ENCODE results near the gene OR6N2. TPM values are rescaled to one million over a fixed set of nuclear protein-coding genes. Genes with fewer than 3 reads are reported as not detected.

OR6N2 gene
- not detected for polyA plus RNA-seq (2013, experiment 1 of 4)
- polyA plus RNA-seq (2013, experiment 2 of 4) = not detected
- not detected for polyA plus RNA-seq (2013, experiment 3 of 4)
- polyA plus RNA-seq (2013, experiment 4 of 4) = not detected

DNA sequence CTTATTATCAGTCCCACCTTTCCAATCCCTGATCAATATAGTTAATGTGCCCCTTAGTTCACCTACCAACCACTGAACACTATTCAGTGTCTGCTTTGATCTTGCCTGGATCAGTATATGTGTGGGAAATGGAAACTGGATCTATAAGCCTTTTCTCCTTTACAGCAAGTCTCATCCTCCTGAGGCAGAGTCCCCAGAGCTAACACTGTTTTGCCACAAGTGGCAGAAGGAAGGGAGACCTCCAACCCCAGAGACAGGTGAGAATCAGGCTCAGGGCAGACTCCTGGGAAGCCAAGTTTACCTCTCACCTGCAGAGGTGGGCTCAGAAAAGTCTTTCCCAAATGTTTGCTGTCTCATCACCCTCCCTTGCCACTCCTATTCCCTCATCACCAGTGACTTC is at the start of gene OR6N2:
Gene OR6N2 (minus strand): TSS at position 101 of the 400 bp plus-strand sequence. CDS start 3,569 bp downstream, outside the sequence.
- Histone ChIP-seq H3K27me3 (ENCODE audit: control insufficient read depth, insufficient read depth, low read length, poor library complexity, severe bottlenecking) (no peaks in the 10 kb centered on the region), H3K4me3 (ENCODE audit: insufficient read depth, low read depth, low read length) (no peak within 1 kb of the TSS), H3K36me3 (ENCODE audit: control insufficient read depth, insufficient read depth, low read length) (no peaks in the 10 kb centered on the region), H3K9me3 (ENCODE audit: control insufficient read depth, low read length) (no peaks in the 10 kb centered on the region), H3K27ac (ENCODE audit: insufficient read depth, low read depth, low read length, poor library complexity, severe bottlenecking) (no peak within 1 kb of the TSS), H3K4me1 (ENCODE audit: control insufficient read depth, insufficient read depth, low read length) (no peaks in the 10 kb centered on the region)

DNA sequence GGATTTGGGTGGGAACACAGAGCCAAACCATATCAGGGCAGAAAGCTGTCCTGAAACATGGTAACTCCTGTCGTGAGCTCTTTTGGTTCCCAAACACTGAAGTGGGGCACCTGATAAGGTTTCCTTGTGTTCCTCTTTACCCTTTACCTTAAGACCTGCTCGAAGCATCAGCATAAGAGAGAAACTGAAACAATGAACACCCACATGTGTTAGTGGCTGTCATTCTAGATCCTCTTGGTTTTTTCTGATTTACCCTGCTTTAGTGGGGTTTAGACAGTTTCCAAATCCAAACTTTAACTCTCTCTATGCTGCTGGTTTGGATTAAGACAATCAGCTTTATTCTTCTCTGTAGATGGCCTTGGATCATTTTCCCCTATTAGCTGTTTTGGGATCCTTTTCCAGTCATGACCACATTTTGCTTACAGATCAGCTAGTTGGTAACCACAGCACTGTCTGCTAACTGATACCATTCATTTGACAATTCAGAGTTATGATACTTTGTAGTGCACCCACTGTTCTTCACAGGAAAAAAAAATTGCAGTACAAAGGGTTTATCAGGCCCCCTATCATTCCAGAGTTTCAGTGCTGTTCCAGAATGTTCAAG is 49.2 kb upstream of the OR6N2 start:
- Histone ChIP-seq H3K27ac (ENCODE audit: insufficient read depth, low read depth, low read length, poor library complexity, severe bottlenecking) (no peak overlapping the region), H3K4me1 (ENCODE audit: control insufficient read depth, insufficient read depth, low read length) (no peaks in the 10 kb centered on the region), H3K4me3 (ENCODE audit: insufficient read depth, low read depth, low read length) (no peak overlapping the region), H3K9me3 (ENCODE audit: control insufficient read depth, low read length) (no peaks in the 10 kb centered on the region), H3K36me3 (ENCODE audit: control insufficient read depth, insufficient read depth, low read length) (no peaks in the 10 kb centered on the region), H3K27me3 (ENCODE audit: control insufficient read depth, insufficient read depth, low read length, poor library complexity, severe bottlenecking) (no peaks in the 10 kb centered on the region)
- 92 to 95% methylated on average over 2 of the region's 2 CpGs for WGBS, 2 experiments

DNA sequence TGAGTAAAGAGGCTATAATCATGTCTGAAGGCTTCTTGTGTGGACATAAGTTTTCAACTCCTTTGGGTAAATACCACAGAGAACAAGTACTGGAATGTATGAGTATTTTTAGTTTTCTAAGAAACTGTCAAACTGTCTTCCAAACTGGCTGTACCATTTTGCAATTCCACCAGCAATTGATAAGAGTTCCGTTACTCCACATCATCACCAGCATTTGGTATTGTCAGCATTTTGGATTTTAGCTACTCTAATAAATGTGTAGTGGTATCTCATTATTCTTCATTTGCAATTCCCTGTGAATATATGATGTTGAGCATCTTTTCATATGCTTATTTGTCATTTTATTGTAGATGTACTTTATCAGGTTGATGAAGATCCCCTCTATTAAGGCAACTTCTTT is 40.7 kb upstream of the OR6N2 start:
- no peaks in the 10 kb centered on the region for H3K4me1 ChIP-seq (ENCODE audit: control insufficient read depth, insufficient read depth, low read length)
- no peaks in the 10 kb centered on the region for H3K36me3 ChIP-seq (ENCODE audit: control insufficient read depth, insufficient read depth, low read length)
- no peak overlapping the region for H3K27ac ChIP-seq (ENCODE audit: insufficient read depth, low read depth, low read length, poor library complexity, severe bottlenecking)
- no peak overlapping the region for H3K4me3 ChIP-seq (ENCODE audit: insufficient read depth, low read depth, low read length)
- whole genome bisulfite sequencing, 2 experiments = 100% methylated on average over 1 of the region's 1 CpG
- no peaks in the 10 kb centered on the region for H3K9me3 ChIP-seq (ENCODE audit: control insufficient read depth, low read length)
- H3K27me3 ChIP-seq (ENCODE audit: control insufficient read depth, insufficient read depth, low read length, poor library complexity, severe bottlenecking) = no peaks in the 10 kb centered on the region

DNA sequence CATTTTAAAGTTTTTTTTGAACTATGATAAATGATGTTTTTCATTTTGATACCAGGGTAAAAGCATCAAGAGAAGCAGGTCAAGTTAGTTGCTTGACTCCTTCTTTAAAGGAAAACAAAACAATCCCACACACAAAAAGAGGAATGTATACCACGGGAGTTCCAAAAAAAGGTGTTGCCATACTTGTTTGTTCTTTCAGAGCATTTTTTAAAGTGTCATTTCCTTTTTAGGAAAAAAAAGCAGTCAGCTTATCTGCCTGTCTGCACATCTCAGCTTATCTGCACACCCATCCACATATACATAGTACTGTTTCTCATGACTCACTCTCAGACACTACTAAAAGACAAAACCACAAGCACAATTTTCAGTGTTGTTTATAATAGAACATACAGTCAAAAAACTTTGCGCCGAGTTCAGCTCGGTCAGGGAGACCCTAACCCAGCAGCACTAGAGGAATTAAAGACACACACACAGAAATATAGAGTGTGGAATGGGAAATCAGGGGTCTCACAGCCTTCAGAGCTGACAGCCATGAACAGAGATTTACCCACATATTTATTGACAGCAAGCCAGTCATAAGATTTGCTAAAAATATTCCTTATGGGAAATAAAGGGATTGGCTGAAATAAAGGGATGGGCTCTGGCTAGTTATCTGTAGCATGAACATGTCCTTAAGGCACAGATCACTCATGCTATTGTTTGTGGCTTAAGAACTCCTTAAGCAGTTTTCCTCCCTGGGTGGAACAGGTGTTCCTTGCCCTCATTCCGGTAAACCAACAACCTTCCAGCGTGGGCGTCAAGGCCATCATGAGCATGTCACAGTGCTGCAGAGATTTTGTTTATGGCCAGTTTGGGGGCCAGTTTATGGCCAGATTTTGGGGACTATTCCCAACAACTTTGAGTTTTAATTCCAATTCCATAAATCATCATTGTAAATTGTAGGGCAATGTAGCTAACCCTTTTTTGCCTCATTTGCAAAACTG is 38.7 kb upstream of the OR6N2 start:
- Histone ChIP-seq H3K4me1 (ENCODE audit: control insufficient read depth, insufficient read depth, low read length) (no peaks in the 10 kb centered on the region), H3K36me3 (ENCODE audit: control insufficient read depth, insufficient read depth, low read length) (no peaks in the 10 kb centered on the region), H3K9me3 (ENCODE audit: control insufficient read depth, low read length) (no peaks in the 10 kb centered on the region), H3K4me3 (ENCODE audit: insufficient read depth, low read depth, low read length) (no peak overlapping the region), H3K27ac (ENCODE audit: insufficient read depth, low read depth, low read length, poor library complexity, severe bottlenecking) (no peak overlapping the region), H3K27me3 (ENCODE audit: control insufficient read depth, insufficient read depth, low read length, poor library complexity, severe bottlenecking) (no peaks in the 10 kb centered on the region)
- 94 to 95% methylated on average over 4 to 7 of the region's 7 CpGs for WGBS, 2 experiments

DNA sequence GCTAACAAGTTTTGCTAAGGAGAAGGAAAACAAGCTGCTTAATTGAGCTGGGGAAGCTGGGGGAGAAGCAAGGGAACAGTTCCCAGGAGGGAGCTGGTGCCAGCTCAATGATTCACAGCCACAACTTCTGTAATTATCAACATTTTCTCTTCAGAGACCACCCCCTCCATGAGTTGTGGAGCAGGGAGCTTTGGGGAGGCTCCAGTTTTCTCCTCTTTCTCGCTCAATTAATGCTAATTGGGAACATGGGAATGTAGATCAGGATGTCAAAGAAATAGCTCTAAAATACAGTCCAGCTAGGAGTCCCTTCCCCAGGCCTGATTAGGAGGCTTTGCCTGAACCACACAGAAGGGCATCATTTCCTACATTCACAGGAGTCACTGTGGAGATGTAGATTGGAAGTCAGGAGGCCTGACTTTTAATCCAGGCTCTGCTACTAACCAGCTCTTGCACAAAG is 38.0 kb upstream of the OR6N2 start:
- Histone ChIP-seq H3K36me3 (ENCODE audit: control insufficient read depth, insufficient read depth, low read length) (no peaks in the 10 kb centered on the region), H3K27me3 (ENCODE audit: control insufficient read depth, insufficient read depth, low read length, poor library complexity, severe bottlenecking) (no peaks in the 10 kb centered on the region), H3K27ac (ENCODE audit: insufficient read depth, low read depth, low read length, poor library complexity, severe bottlenecking) (no peak overlapping the region), H3K4me1 (ENCODE audit: control insufficient read depth, insufficient read depth, low read length) (no peaks in the 10 kb centered on the region), H3K4me3 (ENCODE audit: insufficient read depth, low read depth, low read length) (no peak overlapping the region), H3K9me3 (ENCODE audit: control insufficient read depth, low read length) (no peaks in the 10 kb centered on the region)
- 83 to 100% methylated on average over 1 of the region's 1 CpG for WGBS, 2 experiments

- Histone ChIP-seq H3K4me1 (ENCODE audit: control insufficient read depth, insufficient read depth, low read length) (no peaks in the 10 kb centered on the region), H3K36me3 (ENCODE audit: control insufficient read depth, insufficient read depth, low read length) (no peaks in the 10 kb centered on the region), H3K9me3 (ENCODE audit: control insufficient read depth, low read length) (no peaks in the 10 kb centered on the region), H3K4me3 (ENCODE audit: insufficient read depth, low read depth, low read length) (no peak overlapping the region), H3K27me3 (ENCODE audit: control insufficient read depth, insufficient read depth, low read length, poor library complexity, severe bottlenecking) (no peaks in the 10 kb centered on the region), H3K27ac (ENCODE audit: insufficient read depth, low read depth, low read length, poor library complexity, severe bottlenecking) (no peak overlapping the region)
- WGBS, 2 experiments = 87 to 92% methylated on average over 1 of the region's 1 CpG
Measured at GRCh38 chr1:158818560-158818959, 37.6 kb upstream of the OR6N2 start.

DNA sequence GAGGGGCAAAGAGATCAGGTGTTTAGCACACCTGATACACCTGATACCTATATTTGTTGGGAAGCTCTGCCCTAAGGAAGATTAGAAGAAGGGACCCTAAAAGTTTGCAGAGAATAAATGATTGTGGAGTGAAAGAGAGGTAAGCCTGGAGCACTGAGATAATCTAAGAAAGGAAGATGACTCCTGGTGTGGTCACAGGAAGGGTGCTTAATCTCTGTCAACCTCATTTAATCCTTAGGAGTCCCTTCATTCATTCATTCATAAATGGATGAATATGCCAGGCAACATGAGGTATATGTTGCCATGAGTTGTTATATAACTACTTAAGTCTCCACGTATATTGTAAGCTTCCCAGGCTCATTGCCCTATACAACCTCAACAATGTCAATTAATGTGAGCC is 34.0 kb upstream of the OR6N2 start:
- no peak overlapping the region for H3K27ac ChIP-seq (ENCODE audit: insufficient read depth, low read depth, low read length, poor library complexity, severe bottlenecking)
- no peak overlapping the region for H3K4me3 ChIP-seq (ENCODE audit: insufficient read depth, low read depth, low read length)
- H3K27me3 ChIP-seq (ENCODE audit: control insufficient read depth, insufficient read depth, low read length, poor library complexity, severe bottlenecking) = no peaks in the 10 kb centered on the region
- WGBS, 2 experiments = 50 to 78% methylated on average over 1 of the region's 1 CpG
- no peaks in the 10 kb centered on the region for H3K9me3 ChIP-seq (ENCODE audit: control insufficient read depth, low read length)
- H3K4me1 ChIP-seq (ENCODE audit: control insufficient read depth, insufficient read depth, low read length) = no peaks in the 10 kb centered on the region
- no peaks in the 10 kb centered on the region for H3K36me3 ChIP-seq (ENCODE audit: control insufficient read depth, insufficient read depth, low read length)

DNA sequence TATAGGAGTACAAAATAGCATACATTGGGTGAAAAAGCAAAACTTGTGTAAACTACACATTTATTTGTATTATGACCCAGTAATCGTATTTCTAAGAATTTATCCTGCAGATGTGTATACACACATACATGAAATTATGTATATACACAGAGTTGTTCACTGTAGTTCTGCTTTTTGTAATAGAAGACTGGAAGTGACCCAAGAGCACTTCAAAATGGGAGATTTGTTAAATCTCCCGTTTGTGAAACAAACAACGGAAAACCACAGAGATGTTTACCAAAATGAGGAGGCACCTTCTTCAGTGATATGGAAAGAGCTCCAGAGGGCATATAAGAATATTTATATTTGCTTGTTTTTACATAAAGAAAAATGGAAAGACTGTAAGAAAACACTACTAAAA is 32.2 kb upstream of the OR6N2 start:
- H3K9me3 ChIP-seq (ENCODE audit: control insufficient read depth, low read length) = no peaks in the 10 kb centered on the region
- no peaks in the 10 kb centered on the region for H3K36me3 ChIP-seq (ENCODE audit: control insufficient read depth, insufficient read depth, low read length)
- H3K4me1 ChIP-seq (ENCODE audit: control insufficient read depth, insufficient read depth, low read length) = no peaks in the 10 kb centered on the region
- no peak overlapping the region for H3K27ac ChIP-seq (ENCODE audit: insufficient read depth, low read depth, low read length, poor library complexity, severe bottlenecking)
- H3K4me3 ChIP-seq (ENCODE audit: insufficient read depth, low read depth, low read length) = no peak overlapping the region
- no peaks in the 10 kb centered on the region for H3K27me3 ChIP-seq (ENCODE audit: control insufficient read depth, insufficient read depth, low read length, poor library complexity, severe bottlenecking)
- WGBS, 2 experiments = 92 to 100% methylated on average over 2 of the region's 3 CpGs

DNA sequence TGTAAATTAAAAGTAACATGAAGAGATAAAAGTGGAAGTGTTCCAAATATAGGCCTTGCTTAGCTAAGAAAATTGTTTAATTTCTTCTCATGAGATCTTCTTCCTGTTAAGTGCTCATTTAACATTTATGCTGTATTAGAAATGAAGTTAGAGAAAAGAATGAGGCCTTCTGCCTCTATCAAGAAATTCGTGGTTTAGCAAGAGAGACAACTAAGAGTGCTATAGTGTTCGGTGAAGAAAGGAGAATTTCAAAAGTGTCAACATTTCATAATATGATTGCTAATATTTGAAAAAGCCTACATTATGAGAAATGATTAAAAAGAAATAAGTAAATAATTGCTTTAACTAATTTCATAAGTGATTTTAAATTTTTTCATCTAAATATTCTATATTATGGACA is 31.3 kb upstream of the OR6N2 start:
- Histone ChIP-seq H3K4me1 (ENCODE audit: control insufficient read depth, insufficient read depth, low read length) (no peaks in the 10 kb centered on the region), H3K4me3 (ENCODE audit: insufficient read depth, low read depth, low read length) (no peak overlapping the region), H3K27ac (ENCODE audit: insufficient read depth, low read depth, low read length, poor library complexity, severe bottlenecking) (no peak overlapping the region), H3K36me3 (ENCODE audit: control insufficient read depth, insufficient read depth, low read length) (no peaks in the 10 kb centered on the region), H3K27me3 (ENCODE audit: control insufficient read depth, insufficient read depth, low read length, poor library complexity, severe bottlenecking) (no peaks in the 10 kb centered on the region), H3K9me3 (ENCODE audit: control insufficient read depth, low read length) (no peaks in the 10 kb centered on the region)
- WGBS, 2 experiments = 96 to 100% methylated on average over 1 to 2 of the region's 2 CpGs

DNA sequence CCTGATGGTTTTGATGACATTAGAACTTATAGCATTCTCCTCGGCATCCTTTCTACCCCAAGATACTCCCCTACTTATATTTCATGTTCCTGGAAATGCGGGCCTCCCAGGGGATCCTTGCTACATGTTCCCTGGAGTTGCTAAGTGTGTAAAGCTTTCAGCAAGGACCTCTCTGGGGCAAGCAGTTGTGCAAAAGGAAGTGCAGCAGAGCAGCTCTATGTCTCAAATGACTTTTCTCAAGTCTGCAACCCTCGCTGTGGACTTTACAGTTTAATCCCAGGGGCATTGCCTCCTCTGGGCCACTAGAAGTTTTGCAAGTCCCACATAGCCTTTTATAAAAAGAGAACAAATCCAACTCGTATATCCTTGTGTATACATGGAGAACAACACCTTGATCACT is 29.3 kb upstream of the OR6N2 start:
- Histone ChIP-seq H3K9me3 (ENCODE audit: control insufficient read depth, low read length) (no peaks in the 10 kb centered on the region), H3K27me3 (ENCODE audit: control insufficient read depth, insufficient read depth, low read length, poor library complexity, severe bottlenecking) (no peaks in the 10 kb centered on the region), H3K27ac (ENCODE audit: insufficient read depth, low read depth, low read length, poor library complexity, severe bottlenecking) (no peak overlapping the region), H3K36me3 (ENCODE audit: control insufficient read depth, insufficient read depth, low read length) (no peaks in the 10 kb centered on the region), H3K4me3 (ENCODE audit: insufficient read depth, low read depth, low read length) (no peak overlapping the region), H3K4me1 (ENCODE audit: control insufficient read depth, insufficient read depth, low read length) (no peaks in the 10 kb centered on the region)
- 87 to 93% methylated on average over 4 of the region's 4 CpGs for WGBS, 2 experiments

Data from ectodermal cell (in vitro differentiated cells).